ENCODE results near the gene RREB1. TPM values are rescaled to one million over a fixed set of nuclear protein-coding genes. Genes with fewer than 3 reads are reported as not detected.

The RREB1 gene
- total RNA-seq, 1 donor from 2014 or later: 1.6 TPM

DNA sequence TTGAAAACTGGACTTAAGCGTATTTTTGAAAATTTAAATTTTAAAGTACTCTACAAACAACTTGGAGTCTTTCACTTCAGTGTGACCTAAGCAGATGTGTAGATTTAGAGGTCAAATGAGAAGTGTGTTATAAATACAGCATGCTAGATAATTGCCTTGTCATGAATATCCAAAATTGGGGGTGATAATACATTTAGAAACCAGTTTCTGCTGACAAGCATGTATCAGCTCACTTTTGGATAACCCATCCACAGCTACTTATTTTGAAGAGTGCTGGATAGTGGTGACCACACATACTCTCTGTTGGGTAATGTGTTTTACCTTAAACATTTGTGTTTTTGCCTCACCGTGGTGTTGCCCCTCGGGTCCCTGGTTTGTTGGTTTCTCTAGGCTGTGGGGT, 14.9 kb downstream of the RREB1 start:
- DNase-seq (ENCODE audit: low spot score in 2 of 2): no peak
- no peak for FAIRE-seq

DNA sequence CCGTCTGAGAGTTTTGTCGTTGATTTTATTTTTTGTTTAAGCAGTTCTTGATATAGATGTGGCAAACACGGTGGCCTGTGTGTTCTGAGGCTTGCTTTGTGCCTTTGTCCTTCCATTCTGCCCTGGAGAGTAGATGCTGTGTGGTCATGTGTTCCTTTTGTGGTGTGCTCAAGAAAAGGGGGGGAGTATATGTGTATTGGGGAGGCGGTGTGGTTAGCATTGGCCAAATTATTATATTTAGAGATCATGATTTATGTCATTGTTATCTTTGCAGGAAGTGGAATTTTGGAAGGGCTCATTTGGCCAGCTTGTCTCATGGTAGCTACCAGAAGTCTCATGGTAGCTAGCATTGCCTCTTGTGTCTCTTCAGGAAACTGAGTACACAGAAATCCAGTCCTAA, 16.4 kb downstream of the RREB1 start:
- no peak for FAIRE-seq

DNA sequence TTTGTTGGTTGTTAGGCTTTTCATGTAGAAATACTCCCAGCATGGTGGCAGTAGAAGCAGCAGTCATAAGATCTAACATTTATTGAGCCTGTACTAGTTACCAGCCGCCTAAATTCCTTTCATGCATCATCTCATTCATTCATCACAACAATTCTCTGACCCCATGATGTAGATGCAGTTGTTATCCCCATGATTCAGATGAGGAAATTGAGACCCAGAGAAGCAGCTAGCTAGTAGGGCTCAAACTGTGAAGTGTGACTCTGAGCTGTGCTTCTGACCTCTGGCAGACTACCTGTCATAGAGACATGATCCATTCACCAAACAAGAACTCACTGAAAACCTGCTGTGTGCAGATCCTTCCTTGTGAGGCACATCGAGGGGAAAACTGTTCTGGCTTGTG, 16.9 kb downstream of the RREB1 start:
- FAIRE-seq (no peak), DNase-seq (ENCODE audit: low spot score in 2 of 2) (no peak)

More for the DNA sequence above, 16.4 kb downstream of the RREB1 start:
- DNase-seq (ENCODE audit: low spot score in 2 of 2): no peak

DNA sequence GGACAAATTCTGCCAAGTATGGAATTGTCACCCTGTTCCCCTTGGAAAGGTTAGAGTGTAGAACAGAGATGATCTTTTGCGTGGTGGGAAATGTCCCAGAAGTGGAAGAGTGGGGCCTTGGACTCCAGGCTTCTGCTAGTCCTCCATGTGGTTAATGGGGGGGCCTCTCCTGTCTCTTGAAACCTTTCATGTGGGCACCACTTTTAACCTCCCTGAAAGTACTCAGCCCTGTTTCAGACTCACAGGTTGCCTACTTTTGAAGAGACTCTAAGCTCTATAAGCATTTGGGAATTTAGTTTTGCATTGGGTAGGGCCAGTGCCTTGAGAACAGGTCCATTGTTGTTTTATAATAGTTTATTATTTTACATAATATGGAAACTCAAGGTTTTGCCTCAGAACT, 17.5 kb downstream of the RREB1 start:
- no peak for FAIRE-seq
- DNase-seq (ENCODE audit: low spot score in 2 of 2): no peak

DNA sequence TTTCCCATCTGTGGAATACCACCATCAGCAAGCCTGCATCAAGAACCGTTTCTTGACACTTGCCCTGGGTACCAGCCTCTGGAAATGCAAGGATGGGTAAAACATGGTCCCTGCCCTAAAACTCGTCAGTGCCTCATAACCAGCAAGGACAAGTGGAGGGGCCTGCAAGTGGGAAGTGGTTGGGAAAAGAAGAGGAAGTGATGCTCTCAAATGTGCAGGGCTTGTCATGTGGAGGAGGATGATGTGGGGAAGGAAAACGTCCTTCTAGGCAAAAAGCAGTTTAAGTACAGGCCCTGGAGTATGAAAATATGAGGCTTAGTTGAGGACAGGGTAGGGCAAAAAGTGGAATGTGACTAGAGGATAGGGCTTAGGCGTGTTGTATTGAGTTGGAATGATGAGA, 19.0 kb downstream of the RREB1 start:
- DNase-seq (ENCODE audit: low spot score in 2 of 2) (no peak), FAIRE-seq (no peak)

DNA sequence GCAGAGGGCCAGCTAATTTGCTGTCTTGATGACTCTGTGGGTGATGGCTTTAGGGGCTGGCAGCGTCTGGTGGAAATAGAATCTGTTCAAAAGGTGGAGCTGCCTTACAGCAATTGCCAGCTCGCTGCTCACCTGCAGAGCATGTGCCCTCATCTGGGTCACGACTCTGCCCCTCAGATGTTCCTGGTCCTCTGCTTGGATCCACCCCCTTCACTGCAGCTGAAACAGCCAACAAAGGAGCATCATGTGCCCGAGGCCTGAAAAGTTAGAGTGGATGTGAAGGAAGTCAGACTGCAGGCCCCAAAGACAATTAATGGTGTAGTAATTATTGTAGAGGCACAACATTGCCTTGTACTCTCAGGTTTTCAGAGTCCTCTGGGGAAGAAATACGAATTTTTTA, 19.9 kb downstream of the RREB1 start:
- no peak for DNase-seq (ENCODE audit: low spot score in 2 of 2)
- no peak for FAIRE-seq

DNA sequence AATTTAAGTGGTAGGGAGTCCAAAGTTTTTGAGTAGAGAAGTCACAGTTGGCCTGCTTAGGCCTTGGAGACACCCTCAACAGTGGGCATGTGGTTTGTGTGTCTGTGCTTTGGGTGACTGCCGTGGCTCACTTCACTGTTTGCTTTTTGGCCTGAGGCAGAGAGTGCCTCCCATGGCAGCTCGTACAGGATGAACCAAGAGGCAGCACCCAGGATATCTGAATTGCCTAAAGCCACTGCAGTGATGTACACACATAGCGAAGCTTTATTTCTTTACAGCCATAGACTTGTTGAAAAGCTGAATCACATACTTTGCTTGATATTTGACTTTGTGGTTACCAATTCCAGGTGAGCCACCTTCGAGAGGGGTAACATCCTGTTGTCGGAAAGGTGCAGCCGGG, 21.6 kb downstream of the RREB1 start:
- DNase-seq (ENCODE audit: low spot score in 2 of 2) (no peak), FAIRE-seq (no peak)

DNA sequence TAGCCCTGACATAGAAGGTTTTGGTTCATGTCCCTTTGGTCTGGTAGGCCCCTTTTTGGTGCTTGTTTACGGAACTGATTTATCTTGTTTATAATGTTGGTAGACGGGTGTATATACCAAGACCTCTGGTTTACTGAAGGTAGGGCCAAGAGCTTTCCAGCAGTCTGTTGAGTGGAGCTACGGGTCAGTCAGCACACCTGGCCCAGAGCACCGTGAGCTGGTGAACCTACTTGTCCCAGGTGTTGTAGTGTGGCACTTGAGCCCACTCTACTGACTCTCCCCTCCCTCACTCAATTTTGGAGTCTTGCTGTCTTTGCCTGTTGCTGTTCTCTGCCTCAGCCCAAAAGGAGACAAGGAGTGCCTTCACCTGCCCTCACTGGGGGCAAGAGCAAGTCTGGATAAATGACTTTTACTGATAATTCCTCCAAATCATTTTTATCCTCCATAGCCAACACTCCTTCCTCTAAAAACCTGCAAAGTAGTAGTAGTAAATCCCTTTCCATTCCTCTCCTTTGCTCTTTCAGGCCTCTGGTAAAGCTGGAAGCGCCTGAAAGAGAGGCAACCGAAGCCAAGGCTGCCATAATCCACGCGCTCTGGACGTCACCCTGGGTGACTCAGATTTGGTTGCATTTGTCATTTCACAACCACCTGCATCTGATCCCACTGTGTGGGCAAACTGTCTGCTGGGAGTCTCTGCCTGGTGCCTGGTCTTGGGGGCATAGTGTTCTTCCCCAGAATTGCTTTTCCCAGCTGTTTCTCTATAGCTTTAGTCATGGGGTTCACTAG, 22.2 kb downstream of the RREB1 start:
- no peak for FAIRE-seq
- DNase-seq (ENCODE audit: low spot score in 2 of 2): no peak

DNA sequence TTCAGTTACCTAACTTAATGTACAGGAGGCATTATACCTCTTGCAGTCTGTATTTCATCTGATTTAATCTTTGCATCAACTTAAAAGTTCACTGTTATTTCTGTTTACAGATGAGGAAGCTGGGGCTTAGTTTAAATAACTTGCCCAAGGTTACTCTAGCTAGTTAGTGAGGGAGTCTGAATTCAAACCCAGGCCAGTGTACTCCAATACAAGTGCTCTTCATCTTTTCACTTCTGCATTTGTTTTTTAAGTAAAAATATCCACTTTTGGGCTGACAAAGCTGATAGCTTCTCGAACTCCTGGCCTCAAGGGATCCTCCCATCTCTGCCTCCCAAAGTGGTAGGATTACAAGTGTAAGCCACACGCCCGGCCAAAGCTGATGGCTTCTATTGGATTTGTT, 23.6 kb downstream of the RREB1 start:
- FAIRE-seq (no peak), DNase-seq (ENCODE audit: low spot score in 2 of 2) (no peak)

DNA sequence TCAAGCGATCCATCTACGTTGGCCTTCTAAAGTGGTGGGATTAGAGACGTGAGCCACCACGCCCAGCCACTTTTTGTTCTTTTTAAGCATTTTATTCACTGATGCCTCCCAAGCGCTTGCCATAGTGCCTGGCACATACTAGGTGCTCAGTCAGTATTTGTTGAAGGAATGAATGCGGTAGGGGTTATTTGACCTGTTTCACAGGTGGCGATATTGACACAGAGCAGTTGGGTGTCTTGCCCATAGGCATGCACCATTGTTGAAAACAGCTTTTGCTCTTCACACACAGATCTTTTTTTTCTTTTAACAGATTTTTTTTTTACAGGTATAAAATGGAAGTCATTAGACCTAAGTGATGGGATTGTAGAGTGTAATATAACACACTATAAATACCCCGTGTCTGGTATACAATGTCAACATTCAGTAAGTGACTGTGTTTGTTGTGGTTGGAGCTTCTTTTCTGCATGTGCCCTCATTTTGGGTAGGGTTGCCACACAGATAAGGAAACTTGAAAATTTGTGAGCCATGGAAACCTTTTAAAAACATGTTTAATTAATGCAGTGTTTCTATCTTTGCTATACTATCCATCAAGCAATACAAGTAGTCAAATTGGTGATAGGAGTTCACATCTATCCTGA, 24.8 kb downstream of the RREB1 start:
- DNase-seq (ENCODE audit: low spot score in 2 of 2): no peak
- FAIRE-seq: no peak

DNA sequence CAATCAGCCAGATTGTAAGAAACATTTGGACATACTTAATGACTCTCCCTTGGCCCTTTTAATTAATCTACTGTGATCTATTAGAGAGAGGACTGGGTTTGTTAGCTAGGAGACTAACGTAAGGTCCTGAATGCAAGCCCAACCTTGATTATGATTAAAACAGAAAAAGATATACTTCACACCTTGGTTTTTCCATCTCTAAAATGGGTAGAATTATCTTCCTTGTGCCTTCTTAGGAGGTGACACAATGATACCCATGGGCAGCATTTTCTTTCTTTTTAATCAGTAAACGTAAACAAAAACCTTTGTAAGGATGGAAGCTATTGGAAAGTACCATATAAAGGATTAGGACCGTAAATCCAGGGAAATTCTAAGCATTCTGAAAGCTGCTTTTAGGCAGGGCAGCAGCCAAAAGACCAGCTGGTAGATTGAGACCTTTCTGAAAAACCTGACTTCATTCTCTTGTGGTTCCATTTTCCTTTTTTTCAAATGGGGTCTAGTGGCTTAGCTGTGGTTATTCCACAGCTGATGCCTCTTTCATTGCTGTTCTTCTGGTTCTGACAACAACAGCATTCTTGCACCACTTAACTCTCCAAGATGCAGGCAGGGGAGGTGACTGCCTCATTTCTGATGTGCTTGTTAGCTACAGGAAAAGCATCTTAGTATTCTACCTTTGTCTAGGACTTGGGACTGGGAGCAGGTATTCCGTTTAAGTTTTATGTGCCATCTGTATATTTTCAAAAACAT, 27.4 kb downstream of the RREB1 start:
- no peak for DNase-seq (ENCODE audit: low spot score in 2 of 2)
- no peak for FAIRE-seq

DNA sequence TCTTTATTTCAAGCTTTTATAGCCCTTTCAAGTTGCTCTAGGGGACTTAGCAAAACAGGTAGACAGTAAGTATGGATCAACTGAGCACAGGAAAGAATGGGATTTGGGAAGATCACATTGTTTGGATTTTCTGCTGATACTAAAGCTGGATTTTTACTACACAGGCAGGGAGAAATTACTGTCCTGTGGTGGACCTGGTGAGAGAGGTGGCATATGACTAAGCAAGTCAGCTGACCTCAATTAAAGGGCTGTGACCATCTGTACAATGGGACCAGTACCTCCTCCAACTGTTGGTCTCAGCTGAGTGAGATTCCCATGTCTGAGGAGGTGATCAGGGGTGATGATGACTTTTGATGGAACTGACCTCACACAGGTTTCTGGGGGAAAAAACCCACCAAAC, 28.0 kb downstream of the RREB1 start:
- DNase-seq (ENCODE audit: low spot score in 2 of 2) (no peak), FAIRE-seq (no peak)

DNA sequence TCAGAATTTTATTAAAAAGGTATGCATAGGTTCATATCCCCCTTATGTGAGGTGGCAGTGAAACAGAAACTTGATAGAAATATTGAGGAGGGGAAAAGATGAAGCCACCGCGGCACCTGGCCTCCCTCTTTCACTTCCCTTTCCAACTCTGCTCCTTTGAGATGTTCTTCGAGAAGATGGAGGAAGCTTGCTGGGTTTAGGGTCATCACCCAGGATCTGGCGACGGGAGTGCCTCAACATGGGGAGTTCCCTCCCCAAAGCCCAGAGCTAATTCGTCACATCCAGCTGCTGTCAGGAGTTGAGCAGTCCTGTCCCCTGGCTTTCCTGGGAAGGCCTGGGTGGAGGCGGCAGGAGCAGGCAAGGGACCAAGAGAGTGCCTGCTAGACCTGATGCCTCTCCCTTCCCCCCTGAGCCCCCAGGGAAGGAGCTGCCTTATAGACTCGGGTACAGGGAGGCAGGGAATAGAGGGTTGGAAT, 29.1 kb downstream of the RREB1 start:
- DNase-seq (ENCODE audit: low spot score in 2 of 2) (no peak), FAIRE-seq (no peak)

DNA sequence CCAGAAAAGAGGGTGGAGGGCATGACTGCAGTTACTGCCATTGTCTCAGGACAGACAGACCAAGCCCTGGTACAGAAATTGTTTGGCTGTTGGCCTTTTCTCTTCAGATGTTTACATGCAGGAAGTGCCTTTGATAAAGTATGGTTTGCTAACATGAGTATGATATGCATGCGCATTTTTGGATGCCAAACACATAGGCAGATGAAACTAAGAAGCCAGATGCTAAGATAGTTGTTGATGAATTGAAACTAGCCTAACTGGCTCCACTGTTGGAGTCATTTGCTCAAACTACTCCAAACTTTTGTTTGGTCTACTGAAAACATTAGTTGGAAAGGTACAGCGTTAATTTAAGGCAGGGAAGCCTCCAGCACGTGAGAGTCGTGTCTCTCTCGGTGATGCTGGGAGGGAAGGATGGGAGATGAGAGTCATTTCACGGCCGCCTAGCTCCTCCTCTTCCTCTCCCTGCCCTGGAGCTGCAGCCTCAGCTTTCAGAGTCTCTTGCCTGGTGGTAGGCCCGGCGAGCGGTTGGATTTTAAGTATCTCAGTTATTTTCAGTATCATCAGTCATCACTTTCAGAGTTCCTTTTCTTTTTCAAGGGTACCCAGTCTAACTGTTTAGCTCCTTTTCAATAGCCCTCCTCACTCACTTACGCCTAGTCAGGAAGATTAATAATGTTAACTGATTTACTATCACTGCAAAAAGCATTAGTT, 29.7 kb downstream of the RREB1 start:
- no peak for FAIRE-seq
- no peak for DNase-seq (ENCODE audit: low spot score in 2 of 2)

DNA sequence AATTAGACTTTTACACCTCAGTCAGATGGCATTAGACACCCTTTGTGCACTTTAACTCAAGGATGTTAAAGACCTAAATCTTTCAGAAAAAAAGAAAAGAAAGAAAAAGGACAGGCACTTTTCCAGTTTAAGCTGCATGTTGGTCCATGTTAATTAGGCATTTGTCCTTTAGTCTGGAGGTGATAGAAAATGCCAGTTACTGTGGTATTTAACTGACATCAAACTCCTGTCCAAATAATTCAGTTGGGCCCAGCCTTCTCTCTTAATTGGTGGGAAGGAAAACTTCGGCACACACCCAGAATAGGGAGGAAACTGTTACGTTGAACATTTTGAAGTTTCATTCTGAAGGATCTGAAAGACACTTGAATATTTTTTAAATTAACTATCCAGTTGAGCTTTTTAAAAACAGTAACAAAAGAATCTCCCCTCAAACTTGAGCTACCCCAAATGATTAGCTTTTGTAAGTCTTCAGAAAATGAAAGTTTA, 30.3 kb downstream of the RREB1 start:
- DNase-seq (ENCODE audit: low spot score in 2 of 2): no peak
- no peak for FAIRE-seq

DNA sequence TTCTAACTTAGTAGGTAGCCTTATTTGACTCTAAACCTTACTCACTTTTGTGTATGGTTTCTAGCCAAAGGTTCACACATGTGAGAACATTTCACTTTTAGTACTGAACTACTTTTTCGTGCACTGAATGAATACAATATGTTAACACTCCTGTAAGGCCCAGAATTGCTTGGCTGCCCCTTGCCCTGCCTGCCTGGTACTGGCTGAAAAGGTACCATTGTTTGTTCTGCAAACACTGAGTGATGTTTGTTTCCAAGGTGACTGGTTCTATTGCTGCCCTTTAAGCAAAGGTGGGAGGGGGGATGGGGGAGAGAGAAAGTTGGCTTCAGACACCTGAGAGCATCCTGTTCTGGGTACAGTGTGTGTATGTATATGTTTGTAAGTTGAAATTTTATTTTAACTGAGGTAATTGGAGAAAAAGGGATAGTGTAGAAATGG, 31.2 kb downstream of the RREB1 start:
- DNase-seq (ENCODE audit: low spot score in 2 of 2): no peak
- no peak for FAIRE-seq

DNA sequence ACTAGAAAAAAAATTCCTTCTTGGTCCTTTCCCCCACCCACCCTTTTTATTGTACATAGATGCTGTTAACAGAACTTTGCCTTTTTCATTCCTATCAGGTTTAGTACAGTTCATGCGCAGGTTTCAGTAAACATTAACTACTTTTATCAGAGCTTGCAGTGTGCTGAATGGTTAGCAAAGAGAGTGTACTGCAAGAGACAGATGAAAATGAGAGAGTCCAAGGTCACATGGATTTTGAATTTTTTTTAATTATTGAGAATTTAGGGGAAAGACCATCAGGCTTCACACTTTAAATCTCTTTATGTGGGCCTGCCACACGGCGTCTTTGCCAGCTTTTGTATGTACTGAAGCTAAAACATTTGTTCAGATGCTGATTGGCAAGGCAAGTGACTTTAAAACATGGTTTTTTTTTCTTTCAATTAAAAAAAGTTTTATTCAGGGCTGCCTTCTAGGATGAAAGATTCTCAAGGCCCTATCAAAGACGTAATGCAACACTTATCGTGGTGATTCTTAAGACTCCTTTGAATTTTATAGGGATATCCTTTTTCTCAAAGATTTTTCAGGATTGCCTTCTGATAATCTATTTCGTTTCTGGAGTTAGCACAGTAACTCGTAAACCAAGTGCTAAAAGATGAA, 32.2 kb downstream of the RREB1 start:
- DNase-seq (ENCODE audit: low spot score in 2 of 2) (no peak), FAIRE-seq (no peak)

DNA sequence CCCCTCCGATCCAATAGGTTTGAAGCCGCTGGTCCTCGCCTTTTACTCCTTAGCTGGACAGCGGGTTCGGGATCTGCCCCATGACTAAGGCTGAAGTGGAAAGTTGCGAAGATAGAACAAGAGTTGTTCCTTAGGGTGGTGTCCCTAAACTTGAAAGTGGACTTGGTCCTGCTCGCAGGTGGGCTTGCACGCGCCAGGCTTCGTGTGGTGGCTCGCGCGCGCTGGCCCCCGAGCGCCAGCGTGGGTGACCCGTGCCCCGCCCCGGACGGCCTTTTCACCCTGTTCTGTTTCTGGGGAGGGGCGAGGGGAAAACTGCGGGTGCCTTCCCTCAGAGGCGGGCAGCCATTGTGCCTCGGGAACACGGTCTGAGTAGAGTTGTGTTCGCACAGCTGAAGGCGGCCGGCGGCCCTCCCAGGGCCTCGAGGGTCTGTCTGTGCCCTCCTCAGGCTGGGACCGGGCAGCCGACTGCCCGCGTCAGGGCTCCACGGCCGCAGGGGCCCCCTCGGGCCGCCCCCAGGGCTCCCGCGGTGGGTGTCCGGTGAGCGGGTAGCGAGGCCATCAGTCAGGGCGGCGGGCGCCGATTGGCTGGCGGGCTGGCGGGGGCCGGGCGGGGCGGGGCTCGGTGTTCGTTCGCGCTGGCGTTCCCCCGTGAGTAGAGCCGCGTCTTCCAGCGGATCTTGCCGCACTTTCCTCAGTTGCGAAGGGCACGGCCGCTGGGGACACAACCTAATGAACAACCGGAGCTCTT, 33.0 kb downstream of the RREB1 start:
- DNase-seq (ENCODE audit: low spot score in 2 of 2): peak; percentile 92 to 94
- FAIRE-seq: no peak

DNA sequence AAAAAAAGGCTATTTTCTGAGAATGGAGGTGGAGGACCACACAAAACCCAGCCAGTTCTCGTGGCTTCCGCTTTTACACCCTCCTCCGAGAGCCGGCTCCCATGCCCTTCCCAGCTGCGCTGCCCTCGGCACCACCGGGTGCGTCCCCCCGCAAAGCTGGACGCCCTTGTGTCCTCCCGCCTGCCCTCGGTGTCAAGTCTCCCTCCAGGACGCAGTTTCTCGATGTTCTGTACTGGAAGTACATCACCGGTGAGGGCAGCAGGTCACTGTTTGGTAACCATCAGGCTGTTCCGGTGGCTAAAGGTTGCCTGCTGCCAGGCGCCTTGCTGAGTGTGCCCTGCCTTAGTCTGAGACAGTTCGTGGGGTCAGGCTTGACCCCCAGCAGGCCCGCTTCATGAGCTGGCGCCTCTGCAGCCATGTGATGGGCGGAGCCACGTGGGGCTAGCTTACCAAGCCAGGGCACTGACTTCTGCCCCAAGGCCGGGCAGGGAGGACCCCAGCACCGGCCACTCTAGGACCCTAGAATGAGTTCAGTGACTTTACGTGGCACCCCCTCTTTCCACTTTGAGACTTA, 34.6 kb downstream of the RREB1 start:
- no peak for FAIRE-seq
- no peak for DNase-seq (ENCODE audit: low spot score in 2 of 2)
